Liver (tissue), 3 donors: Measurements from ENCODE around the gene LCN10.

Experiments
- ATF3 ChIP-seq: IDR thresholded peaks from 2 replicates; pipeline ENCODE4 v1.6.1; 2016; ENCODE audit warnings: antibody characterized with exemption
- CTCF ChIP-seq: fragments of 150-350 bp; IDR thresholded peaks from 2 replicates; pipeline ENCODE4 v1.5.1; 2017; ENCODE audit warnings: improper control_type of control experiment, low read depth, low read length; ENCODE audit not compliant: missing input control
- GABPA ChIP-seq, 2 donors: IDR thresholded peaks in 1 of 2; conservative IDR thresholded peaks in 1 of 2; 2 replicates each; pipeline ENCODE4 v1.6.1; 2016; ENCODE audit warnings: antibody characterized with exemption in 2 of 2, mild to moderate bottlenecking in 1 of 2, moderate library complexity in 1 of 2
- JUND ChIP-seq, 2 donors: IDR thresholded peaks; 2 replicates each; pipeline ENCODE4 v1.6.1; 2016; ENCODE audit warnings: antibody characterized with exemption in 2 of 2
- REST ChIP-seq: IDR thresholded peaks from 2 replicates; pipeline ENCODE4 v1.6.1; 2016; ENCODE audit warnings: antibody characterized with exemption, mild to moderate bottlenecking
- donor health status: healthy.
- donor health status: healthy.

GRCh38 chr9:136729926-136730325, 12.8 kb downstream of the LCN10 start:
- TF ChIP-seq CTCF (no peak), GABPA (IDR thresholded peaks at IDR 0.05 in 1 of 2, conservative IDR thresholded peaks at IDR 0.05 in 1 of 2) (no peak), ATF3 (no peak), REST (no peak), JUND (IDR thresholded peaks at IDR 0.05) (no peak)
